GM18498 (cell line): ENCODE results near the gene GMPS.
"Not testable (repeated sequence)": the region's sequence is repeated elsewhere in the genome, so short reads cannot be mapped to it uniquely, and the experiment has no call there.

Source experiments
- ATAC-seq: cut with Tn5 transposase; IDR thresholded peaks from one replicate; pipeline ENCODE4 v1.9.1; 2021; ENCODE audit warnings: mild to moderate bottlenecking, moderate library complexity; ENCODE audit not compliant: unreplicated experiment

GMPS gene

GRCh38 chr3:155871746-155872158, 1.3 kb downstream of the GMPS start:
- ATAC-seq = peak; percentile 7

- ATAC-seq = no peak
Measured at GRCh38 chr3:155872904-155873646, 2.6 kb downstream of the GMPS start.

GRCh38 chr3:155876037-155876436, 5.6 kb downstream of the GMPS start:
- no peak for ATAC-seq

- no peak for ATAC-seq
Measured at GRCh38 chr3:155876503-155876902, 6.1 kb downstream of the GMPS start.

- no peak for ATAC-seq
Measured at GRCh38 chr3:155880286-155880685, 9.8 kb downstream of the GMPS start.

GRCh38 chr3:155884292-155884691, 13.8 kb downstream of the GMPS start:
- no peak for ATAC-seq

GRCh38 chr3:155885292-155885691, 14.8 kb downstream of the GMPS start:
- no peak for ATAC-seq

- ATAC-seq = not testable (repeated sequence)
Measured at GRCh38 chr3:155886348-155886747, 15.9 kb downstream of the GMPS start.

GRCh38 chr3:155886915-155887314, 16.5 kb downstream of the GMPS start:
- no peak for ATAC-seq

- ATAC-seq = no peak
Measured at GRCh38 chr3:155889212-155889611, 18.8 kb downstream of the GMPS start.

- no peak for ATAC-seq
Measured at GRCh38 chr3:155889952-155890351, 19.5 kb downstream of the GMPS start.

- peak; percentile 67 for ATAC-seq
Measured at GRCh38 chr3:155890671-155891190, 20.3 kb downstream of the GMPS start.

GRCh38 chr3:155891321-155891720, 20.9 kb downstream of the GMPS start:
- no peak for ATAC-seq

- no peak for ATAC-seq
Measured at GRCh38 chr3:155895379-155895900, 25.0 kb downstream of the GMPS start.

- no peak for ATAC-seq
Measured at GRCh38 chr3:155906900-155907299, 36.5 kb downstream of the GMPS start.

- no peak for ATAC-seq
Measured at GRCh38 chr3:155908086-155908485, 37.6 kb downstream of the GMPS start.

GRCh38 chr3:155908605-155909004, 38.2 kb downstream of the GMPS start:
- ATAC-seq = no peak

- no peak for ATAC-seq
Measured at GRCh38 chr3:155912090-155912489, 41.6 kb downstream of the GMPS start.

GRCh38 chr3:155912579-155913190, 42.2 kb downstream of the GMPS start:
- ATAC-seq = no peak

GRCh38 chr3:155917781-155918180, 47.3 kb downstream of the GMPS start:
- ATAC-seq = no peak

- no peak for ATAC-seq
Measured at GRCh38 chr3:155919728-155920127, 49.3 kb downstream of the GMPS start.

- ATAC-seq = no peak
Measured at GRCh38 chr3:155921486-155921885, 51.0 kb downstream of the GMPS start.
